OCI-LY3 (cell line): ENCODE results near the gene PBX4.

ENCODE experiments used
- H2AFZ ChIP-seq: fragments of 200-600, 300-600 bp; shearing (Covaris generic); 2 replicates; pipeline ENCODE4 v1.6.0; 2014; ENCODE audit warnings: antibody characterized with exemption, low read depth, low read length
- H3K27ac ChIP-seq: fragments of 200-600, 300-600 bp; sonication (generic); 2 replicates; pipeline ENCODE4 v1.5.1; 2014; ENCODE audit warnings: mild to moderate bottlenecking, low read length, moderate library complexity, mixed read lengths
- H3K27me3 ChIP-seq: fragments of 200-600, 300-600 bp; sonication (generic); 2 replicates; pipeline ENCODE4 v1.6.1; 2014; ENCODE audit warnings: low read depth, low read length, mixed read lengths
- H3K36me3 ChIP-seq: fragments of 200-600, 300-600 bp; sonication (generic); replicated peaks from 2 replicates; pipeline ENCODE3; 2014; ENCODE audit warnings: low read depth, low read length, mixed read lengths
- H3K4me1 ChIP-seq: fragments of 300-600, 200-600 bp; sonication (generic); 2 replicates; pipeline ENCODE4 v1.6.1; 2014; ENCODE audit warnings: low read length, mixed read lengths
- H3K4me2 ChIP-seq: fragments of 200-600, 300-600 bp; sonication (generic); 2 replicates; pipeline ENCODE4 v1.6.1; 2014; ENCODE audit warnings: low read length, mixed read lengths
- H3K4me3 ChIP-seq: fragments of 300-600, 200-600 bp; sonication (generic); 2 replicates; pipeline ENCODE4 v1.5.1; 2014; ENCODE audit warnings: antibody characterized with exemption, mild to moderate bottlenecking, low read length, moderate library complexity
- H3K79me2 ChIP-seq: fragments of 300-600, 200-600 bp; shearing (Covaris generic); 2 replicates; pipeline ENCODE4 v1.6.1; 2014; ENCODE audit warnings: mild to moderate bottlenecking, low read length, mixed read lengths
- H3K9ac ChIP-seq: fragments of 300-600, 200-600 bp; shearing (Covaris generic); 2 replicates; pipeline ENCODE4 v1.6.0; 2014; ENCODE audit warnings: mild to moderate bottlenecking, low read length, moderate library complexity
- H3K9me3 ChIP-seq: fragments of 200-600, 300-600 bp; shearing (Covaris generic); 2 replicates; pipeline ENCODE4 v1.6.1; 2014; ENCODE audit warnings: low read length, mixed read lengths; ENCODE audit not compliant: insufficient read depth
- H4K20me1 ChIP-seq: fragments of 200-600, 300-600 bp; sonication (generic); 2 replicates; pipeline ENCODE4 v1.6.1; 2016; ENCODE audit warnings: low read length, mixed read lengths; ENCODE audit not compliant: insufficient read depth
- CTCF ChIP-seq: fragments of 200-600, 300-600 bp; sonication (generic); IDR thresholded peaks from 2 replicates; pipeline ENCODE4 v1.5.1; 2014; ENCODE audit warnings: antibody characterized with exemption, low read length, low read depth
- EZH2phosphoT487 ChIP-seq: fragments of 200-600 bp; shearing (Covaris generic); IDR thresholded peaks from 2 replicates; pipeline ENCODE4 v1.6.1; 2018; ENCODE audit warnings: antibody characterized with exemption, mixed run types, low read depth

Gene PBX4

GRCh38 chr19:19551853-19552192 lies 66.7 kb downstream of the PBX4 start:
- Histone ChIP-seq H4K20me1 (no peaks in the 10 kb centered on the region), H3K4me3 (no peak overlapping the region), H3K79me2 (no peaks in the 10 kb centered on the region), H2AFZ (no peak overlapping the region), H3K9ac (no peak overlapping the region), H3K36me3 (no peaks in the 10 kb centered on the region), H3K4me2 (no peak overlapping the region), H3K4me1 (no peaks in the 10 kb centered on the region), H3K27me3 (no peaks in the 10 kb centered on the region), H3K27ac (no peak overlapping the region), H3K9me3 (no peaks in the 10 kb centered on the region)
- TF ChIP-seq EZH2phosphoT487 = no peak
- TF ChIP-seq CTCF = no peak

DNA sequence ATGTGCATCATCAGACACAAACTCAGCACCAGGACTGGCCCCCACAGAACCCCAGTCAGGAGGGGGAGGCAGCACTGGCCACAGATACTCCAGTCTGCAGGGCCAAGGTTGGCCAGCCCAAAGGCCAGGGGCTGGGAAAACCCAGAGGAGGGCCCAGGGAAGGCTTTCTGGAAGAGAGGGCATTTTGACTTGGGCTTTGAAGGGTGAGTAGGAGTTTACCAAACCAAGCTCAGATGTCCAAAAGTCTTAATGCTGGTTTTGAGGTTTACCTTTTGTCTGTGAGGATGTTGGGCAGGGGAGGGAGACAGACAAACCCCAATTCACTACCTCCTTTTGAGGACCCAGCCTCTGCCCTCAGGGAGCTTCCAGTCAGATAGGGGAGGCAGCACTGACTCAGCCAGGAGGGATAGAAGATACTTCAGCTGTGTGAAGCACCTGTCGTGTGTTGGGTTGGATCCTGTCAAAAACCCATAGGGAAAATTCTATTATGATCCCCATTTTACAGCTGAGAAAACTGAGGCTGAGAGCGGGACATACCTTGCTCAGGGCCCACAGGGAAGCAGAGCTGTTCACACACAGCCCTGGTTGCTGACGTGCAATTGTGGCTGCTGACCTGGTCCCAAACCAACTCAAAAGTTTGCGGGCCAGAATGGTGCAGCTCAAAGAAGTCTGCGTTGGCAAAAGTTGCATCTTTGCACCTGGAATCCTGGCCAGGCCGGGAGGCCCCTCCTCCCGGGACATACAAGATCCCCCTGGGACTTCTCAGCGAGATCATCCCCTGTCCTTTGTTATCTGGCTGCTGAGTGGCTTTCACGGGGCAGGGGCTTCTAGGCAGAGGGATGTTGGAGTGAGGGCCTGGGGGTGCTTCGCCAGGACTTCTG lies 67.3 kb downstream of the PBX4 start:
- H3K4me1 ChIP-seq = no peaks in the 10 kb centered on the region
- H3K9ac ChIP-seq = no peak overlapping the region
- TF ChIP-seq EZH2phosphoT487 (no peak), CTCF (no peak)
- no peaks in the 10 kb centered on the region for H3K27me3 ChIP-seq
- H4K20me1 ChIP-seq = no peaks in the 10 kb centered on the region
- no peak overlapping the region for H3K4me3 ChIP-seq
- no peaks in the 10 kb centered on the region for H3K9me3 ChIP-seq
- no peak overlapping the region for H3K4me2 ChIP-seq
- H3K79me2 ChIP-seq = no peaks in the 10 kb centered on the region
- no peak overlapping the region for H2AFZ ChIP-seq
- no peaks in the 10 kb centered on the region for H3K36me3 ChIP-seq
- H3K27ac ChIP-seq = no peak overlapping the region

DNA sequence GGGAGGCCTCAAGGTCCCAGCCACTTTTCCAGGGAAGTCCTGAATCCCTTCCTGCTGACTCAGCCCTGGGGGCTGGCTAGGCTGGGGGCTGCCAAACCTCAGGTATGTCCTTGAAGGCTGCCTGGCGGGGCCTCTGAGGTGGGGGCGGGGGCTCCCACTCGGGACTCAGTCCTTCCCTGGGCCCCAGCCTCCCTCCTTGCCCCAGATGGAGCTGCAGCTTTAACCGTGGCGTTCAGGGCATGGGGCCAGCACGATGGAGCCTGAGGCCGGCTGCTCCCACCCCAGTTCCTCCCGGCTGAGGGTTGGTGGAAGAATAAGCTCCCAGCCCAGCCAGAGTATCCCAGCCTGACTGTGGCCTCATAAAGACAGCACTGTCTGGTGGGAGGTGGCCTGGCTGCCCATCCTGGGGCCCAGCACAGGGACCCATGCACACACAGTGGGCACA lies 68.0 kb downstream of the PBX4 start:
- no peak for TF ChIP-seq CTCF
- no peak for TF ChIP-seq EZH2phosphoT487
- no peak overlapping the region for H2AFZ ChIP-seq
- no peak overlapping the region for H3K4me3 ChIP-seq
- H3K4me1 ChIP-seq = no peaks in the 10 kb centered on the region
- H3K79me2 ChIP-seq = no peaks in the 10 kb centered on the region
- H3K27me3 ChIP-seq = no peaks in the 10 kb centered on the region
- H3K36me3 ChIP-seq = no peaks in the 10 kb centered on the region
- no peak overlapping the region for H3K27ac ChIP-seq
- no peak overlapping the region for H3K9ac ChIP-seq
- no peaks in the 10 kb centered on the region for H4K20me1 ChIP-seq
- no peaks in the 10 kb centered on the region for H3K9me3 ChIP-seq
- no peak overlapping the region for H3K4me2 ChIP-seq

DNA sequence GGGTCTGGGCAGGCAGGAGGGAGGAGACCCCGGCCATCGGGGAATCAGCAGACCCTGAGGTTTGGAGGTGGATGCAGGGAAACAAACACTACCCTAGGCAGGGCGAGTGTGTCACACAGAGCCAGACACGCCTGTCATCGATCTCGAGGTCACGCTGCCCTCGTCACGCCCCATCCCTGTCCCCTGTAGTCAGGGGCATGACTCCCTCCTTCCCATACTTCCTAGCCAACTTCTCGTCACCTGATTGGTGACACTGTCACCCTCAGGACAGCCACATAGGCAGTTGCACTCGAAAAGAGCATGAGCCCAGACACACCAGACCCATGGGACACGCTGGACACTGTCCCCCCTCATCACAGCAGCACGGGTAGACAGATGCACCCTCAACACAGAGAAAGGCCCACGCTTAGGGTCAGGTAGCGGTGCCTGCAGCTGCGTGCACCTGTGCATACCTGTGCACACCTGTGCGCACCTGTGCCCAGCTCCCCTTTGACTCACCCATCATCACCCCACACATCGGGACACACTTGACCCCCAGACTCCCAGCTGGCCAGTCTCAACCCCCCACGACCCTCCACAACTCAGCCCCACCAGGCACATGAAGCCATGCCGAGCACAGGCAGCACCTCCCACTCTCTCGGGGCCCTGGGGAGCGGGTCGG lies 68.6 kb downstream of the PBX4 start:
- no peaks in the 10 kb centered on the region for H3K79me2 ChIP-seq
- no peak for TF ChIP-seq CTCF
- TF ChIP-seq EZH2phosphoT487 = no peak
- no peaks in the 10 kb centered on the region for H3K36me3 ChIP-seq
- H3K4me1 ChIP-seq = no peaks in the 10 kb centered on the region
- no peak overlapping the region for H3K9ac ChIP-seq
- H3K9me3 ChIP-seq = no peaks in the 10 kb centered on the region
- H3K27me3 ChIP-seq = no peaks in the 10 kb centered on the region
- no peak overlapping the region for H3K27ac ChIP-seq
- H4K20me1 ChIP-seq = no peaks in the 10 kb centered on the region
- H3K4me3 ChIP-seq = no peak overlapping the region
- H2AFZ ChIP-seq = no peak overlapping the region
- H3K4me2 ChIP-seq = no peak overlapping the region
